HL-60 (cell line): ENCODE measurements around the gene RANBP6.

ENCODE experiments used
- DNase-seq, 2 experiments: peaks; one replicate each; pipeline ENCODE4 v3.0.0-alpha.2; 2010 to 2020; ENCODE audit warnings: low read depth in 1 of 2, low spot score in 1 of 2
- H3K27ac ChIP-seq: fragments of 250-450 bp; sonication (Bioruptor Pico); replicated peaks from 2 replicates; pipeline ENCODE4 v1.5.1; 2020; ENCODE audit warnings: mild to moderate bottlenecking, moderate library complexity
- H3K27me3 ChIP-seq: fragments of 250-450 bp; sonication (Bioruptor Pico); 2 replicates; pipeline ENCODE4 v1.5.1; 2021; ENCODE audit warnings: mild to moderate bottlenecking, moderate library complexity; ENCODE audit not compliant: insufficient read depth, poor library complexity, severe bottlenecking
- H3K4me3 ChIP-seq: replicated peaks from 2 replicates; pipeline ENCODE4 v1.5.1; 2011; ENCODE audit warnings: mild to moderate bottlenecking, control low read depth, low read length; ENCODE audit not compliant: insufficient read depth
- GABPA ChIP-seq: IDR thresholded peaks from 2 replicates; pipeline ENCODE4 v1.6.1; 2012; ENCODE audit warnings: low read depth
- POLR2AphosphoS5 ChIP-seq: IDR thresholded peaks from 2 replicates; pipeline ENCODE4 v1.6.1; 2012; ENCODE audit warnings: low read depth
- SPI1 ChIP-seq: IDR thresholded peaks from 2 replicates; pipeline ENCODE4 v1.6.1; 2012; ENCODE audit warnings: low read depth, mild to moderate bottlenecking, borderline replicate concordance
- TF ChIP-seq, protein P1 (sequence below): IDR thresholded peaks from one replicate; pipeline ENCODE4 v1.5.1; 2011; ENCODE audit warnings: low read length, control low read depth, inconsistent platforms; ENCODE audit not compliant: insufficient read depth
- TF ChIP-seq, protein P2 (sequence below): IDR thresholded peaks from 2 replicates; pipeline ENCODE4 v1.6.1; 2012; ENCODE audit warnings: low read depth; ENCODE audit not compliant: insufficient replicate concordance

Gene RANBP6

DNA sequence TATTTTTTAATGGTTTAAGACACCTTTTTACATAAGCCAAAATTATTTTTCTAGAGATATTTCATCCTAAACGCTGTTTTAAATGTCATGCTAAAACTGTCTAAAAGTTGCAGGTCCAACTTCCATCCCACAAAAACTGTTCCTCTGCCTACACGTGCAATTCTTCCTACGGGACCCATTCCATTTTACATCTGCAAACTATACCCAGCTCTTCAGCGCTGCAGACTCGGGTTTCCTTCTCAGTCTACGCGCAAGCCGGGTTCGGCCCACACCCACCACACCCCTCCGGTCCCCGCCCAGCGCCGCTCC, 8.7 kb downstream of the RANBP6 start:
- peak in 1 of 2 experiments; percentile 94 for DNase-seq
- Histone ChIP-seq H3K4me3 (peak overlapping the region; percentile 97), H3K27ac (no peak overlapping the region; the same call in 1 of the 2 replicates), H3K27me3 (no peaks in the 10 kb centered on the region)
- TF ChIP-seq SPI1: no peak
- TF ChIP-seq, protein P1, sequence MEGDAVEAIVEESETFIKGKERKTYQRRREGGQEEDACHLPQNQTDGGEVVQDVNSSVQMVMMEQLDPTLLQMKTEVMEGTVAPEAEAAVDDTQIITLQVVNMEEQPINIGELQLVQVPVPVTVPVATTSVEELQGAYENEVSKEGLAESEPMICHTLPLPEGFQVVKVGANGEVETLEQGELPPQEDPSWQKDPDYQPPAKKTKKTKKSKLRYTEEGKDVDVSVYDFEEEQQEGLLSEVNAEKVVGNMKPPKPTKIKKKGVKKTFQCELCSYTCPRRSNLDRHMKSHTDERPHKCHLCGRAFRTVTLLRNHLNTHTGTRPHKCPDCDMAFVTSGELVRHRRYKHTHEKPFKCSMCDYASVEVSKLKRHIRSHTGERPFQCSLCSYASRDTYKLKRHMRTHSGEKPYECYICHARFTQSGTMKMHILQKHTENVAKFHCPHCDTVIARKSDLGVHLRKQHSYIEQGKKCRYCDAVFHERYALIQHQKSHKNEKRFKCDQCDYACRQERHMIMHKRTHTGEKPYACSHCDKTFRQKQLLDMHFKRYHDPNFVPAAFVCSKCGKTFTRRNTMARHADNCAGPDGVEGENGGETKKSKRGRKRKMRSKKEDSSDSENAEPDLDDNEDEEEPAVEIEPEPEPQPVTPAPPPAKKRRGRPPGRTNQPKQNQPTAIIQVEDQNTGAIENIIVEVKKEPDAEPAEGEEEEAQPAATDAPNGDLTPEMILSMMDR: no peak
- no peak for TF ChIP-seq POLR2AphosphoS5
- TF ChIP-seq, protein P2, sequence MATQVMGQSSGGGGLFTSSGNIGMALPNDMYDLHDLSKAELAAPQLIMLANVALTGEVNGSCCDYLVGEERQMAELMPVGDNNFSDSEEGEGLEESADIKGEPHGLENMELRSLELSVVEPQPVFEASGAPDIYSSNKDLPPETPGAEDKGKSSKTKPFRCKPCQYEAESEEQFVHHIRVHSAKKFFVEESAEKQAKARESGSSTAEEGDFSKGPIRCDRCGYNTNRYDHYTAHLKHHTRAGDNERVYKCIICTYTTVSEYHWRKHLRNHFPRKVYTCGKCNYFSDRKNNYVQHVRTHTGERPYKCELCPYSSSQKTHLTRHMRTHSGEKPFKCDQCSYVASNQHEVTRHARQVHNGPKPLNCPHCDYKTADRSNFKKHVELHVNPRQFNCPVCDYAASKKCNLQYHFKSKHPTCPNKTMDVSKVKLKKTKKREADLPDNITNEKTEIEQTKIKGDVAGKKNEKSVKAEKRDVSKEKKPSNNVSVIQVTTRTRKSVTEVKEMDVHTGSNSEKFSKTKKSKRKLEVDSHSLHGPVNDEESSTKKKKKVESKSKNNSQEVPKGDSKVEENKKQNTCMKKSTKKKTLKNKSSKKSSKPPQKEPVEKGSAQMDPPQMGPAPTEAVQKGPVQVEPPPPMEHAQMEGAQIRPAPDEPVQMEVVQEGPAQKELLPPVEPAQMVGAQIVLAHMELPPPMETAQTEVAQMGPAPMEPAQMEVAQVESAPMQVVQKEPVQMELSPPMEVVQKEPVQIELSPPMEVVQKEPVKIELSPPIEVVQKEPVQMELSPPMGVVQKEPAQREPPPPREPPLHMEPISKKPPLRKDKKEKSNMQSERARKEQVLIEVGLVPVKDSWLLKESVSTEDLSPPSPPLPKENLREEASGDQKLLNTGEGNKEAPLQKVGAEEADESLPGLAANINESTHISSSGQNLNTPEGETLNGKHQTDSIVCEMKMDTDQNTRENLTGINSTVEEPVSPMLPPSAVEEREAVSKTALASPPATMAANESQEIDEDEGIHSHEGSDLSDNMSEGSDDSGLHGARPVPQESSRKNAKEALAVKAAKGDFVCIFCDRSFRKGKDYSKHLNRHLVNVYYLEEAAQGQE: no peak
- TF ChIP-seq GABPA: no peak

DNA sequence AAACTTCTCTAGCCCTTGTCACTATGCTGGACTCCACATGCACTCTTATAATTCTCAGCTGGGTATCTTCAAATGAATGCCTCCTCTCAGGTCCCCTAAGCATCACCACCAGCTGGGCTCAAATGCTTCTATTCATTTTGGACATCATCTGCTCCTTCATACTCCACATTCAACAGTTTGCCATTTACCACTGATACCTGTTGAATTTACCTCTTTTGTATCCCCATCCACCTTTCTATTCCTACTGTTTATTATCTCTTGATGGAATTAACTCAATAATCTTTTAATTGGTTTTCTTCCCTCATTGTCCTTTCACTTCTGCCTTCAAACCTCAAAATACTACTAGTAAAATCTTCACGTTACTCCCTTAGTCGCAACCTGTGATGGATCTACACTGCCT, 14.5 kb downstream of the RANBP6 start:
- no peaks in the 10 kb centered on the region for H3K27me3 ChIP-seq
- DNase-seq: no peak
- TF ChIP-seq GABPA: no peak
- TF ChIP-seq, protein P2: no peak
- TF ChIP-seq, protein P1: no peak
- TF ChIP-seq SPI1: no peak
- TF ChIP-seq POLR2AphosphoS5: no peak
- H3K4me3 ChIP-seq: no peak overlapping the region
- H3K27ac ChIP-seq: no peak overlapping the region

DNA sequence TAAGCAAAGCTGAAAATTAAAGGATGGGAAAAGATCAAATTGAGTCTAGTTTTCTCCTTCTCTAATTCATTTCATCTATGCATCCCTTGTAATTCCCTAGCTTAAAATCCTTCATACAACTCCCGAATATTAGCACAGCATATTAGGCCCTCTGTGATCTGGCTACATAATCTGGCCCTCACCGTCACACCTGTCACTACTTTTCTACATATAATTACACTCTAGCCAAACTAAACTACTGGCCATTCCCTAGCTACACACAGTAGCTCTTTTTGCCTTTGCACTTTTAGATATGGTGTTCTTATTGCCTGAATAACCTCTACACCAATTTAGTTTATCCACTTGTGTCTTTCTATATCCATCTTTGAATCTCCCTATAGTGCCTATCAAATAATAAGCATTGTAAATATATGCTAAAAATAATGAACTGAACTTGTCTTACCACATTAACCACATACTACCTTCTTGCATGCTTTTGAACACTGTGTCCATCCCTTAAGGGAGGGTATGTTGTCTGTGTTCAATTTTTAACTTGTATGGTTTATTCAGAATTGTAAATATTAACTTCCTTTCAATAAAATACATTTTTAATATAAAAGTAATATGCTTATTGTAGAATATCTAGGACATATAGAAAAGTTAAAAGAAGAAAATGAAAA, 15.9 kb downstream of the RANBP6 start:
- no peak overlapping the region for H3K4me3 ChIP-seq
- no peak overlapping the region for H3K27ac ChIP-seq
- no peak for DNase-seq
- no peaks in the 10 kb centered on the region for H3K27me3 ChIP-seq
- TF ChIP-seq, protein P1: no peak
- no peak for TF ChIP-seq SPI1
- no peak for TF ChIP-seq GABPA
- TF ChIP-seq, protein P2: no peak
- no peak for TF ChIP-seq POLR2AphosphoS5
